ENCODE results near the gene RGL3. TPM values are rescaled to one million over a fixed set of nuclear protein-coding genes. Genes with fewer than 3 reads are reported as not detected.
"Not testable (repeated sequence)": the region's sequence is repeated elsewhere in the genome, so short reads cannot be mapped to it uniquely, and the experiment has no call there.

The RGL3 gene, protein sequence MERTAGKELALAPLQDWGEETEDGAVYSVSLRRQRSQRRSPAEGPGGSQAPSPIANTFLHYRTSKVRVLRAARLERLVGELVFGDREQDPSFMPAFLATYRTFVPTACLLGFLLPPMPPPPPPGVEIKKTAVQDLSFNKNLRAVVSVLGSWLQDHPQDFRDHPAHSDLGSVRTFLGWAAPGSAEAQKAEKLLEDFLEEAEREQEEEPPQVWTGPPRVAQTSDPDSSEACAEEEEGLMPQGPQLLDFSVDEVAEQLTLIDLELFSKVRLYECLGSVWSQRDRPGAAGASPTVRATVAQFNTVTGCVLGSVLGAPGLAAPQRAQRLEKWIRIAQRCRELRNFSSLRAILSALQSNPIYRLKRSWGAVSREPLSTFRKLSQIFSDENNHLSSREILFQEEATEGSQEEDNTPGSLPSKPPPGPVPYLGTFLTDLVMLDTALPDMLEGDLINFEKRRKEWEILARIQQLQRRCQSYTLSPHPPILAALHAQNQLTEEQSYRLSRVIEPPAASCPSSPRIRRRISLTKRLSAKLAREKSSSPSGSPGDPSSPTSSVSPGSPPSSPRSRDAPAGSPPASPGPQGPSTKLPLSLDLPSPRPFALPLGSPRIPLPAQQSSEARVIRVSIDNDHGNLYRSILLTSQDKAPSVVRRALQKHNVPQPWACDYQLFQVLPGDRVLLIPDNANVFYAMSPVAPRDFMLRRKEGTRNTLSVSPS
- total RNA-seq (2014; rRNA removed; shearing (Covaris generic)): 0.54 and 5.9 TPM in 2 replicates
- 0.43 and 1.4 TPM in 2 replicates for polyA plus RNA-seq (2016; fragmentation: Nextera tagmentation; extraction: Ambion mirVana)

- TF ChIP-seq EZH2 (IDR thresholded peaks at IDR 0.05; ENCODE audit: insufficient read depth, poor library complexity, severe bottlenecking): no peak
- no peak for TF ChIP-seq EZH2phosphoT487 (IDR thresholded peaks at IDR 0.05; ENCODE audit: insufficient read depth, low read depth)
- Histone ChIP-seq H3K4me3 (peak within 1 kb of the TSS; percentile 45), H3K9me2 (ENCODE audit: insufficient read depth) (no peaks in the 10 kb centered on the region), H3K9ac (0 out of 2 replicates have a peak within 1 kb of the TSS, but pooled peaks have one; percentile 5), H3K36me3 (ENCODE audit: low read depth) (no peaks in the 10 kb centered on the region), H3K27me3 (replicated peaks; ENCODE audit: insufficient read depth) (no peaks in the 10 kb centered on the region; the same call in 1 of the 2 replicates), H2AFZ (peak within 1 kb of the TSS; percentile 57), H3K4me2 (ENCODE audit: unreplicated experiment) (peak within 1 kb of the TSS; percentile 16), H3K9me3 (ENCODE audit: low read depth) (no peaks in the 10 kb centered on the region), H4K20me1 (ENCODE audit: insufficient read depth) (no peaks in the 10 kb centered on the region), H3K79me2 (ENCODE audit: insufficient read depth) (no peaks in the 10 kb centered on the region), H3K27ac (no peak within 1 kb of the TSS), H3K4me1 (ENCODE audit: insufficient read depth) (no peaks in the 10 kb centered on the region), H3F3A (ENCODE audit: insufficient read depth) (no peaks in the 10 kb centered on the region)
- DNase-seq: peak; percentile 47
- WGBS, 2 experiments (ENCODE audit: low coverage in 1 of 2, low lambda C conversion rate in 2 of 2, missing lambda C conversion rate in 2 of 2): 5% methylated on average over 43 to 60 of the region's 72 CpGs
- in situ Hi-C loops (cut with MboI): no loop called here
Measured at GRCh38 chr19:11418549-11419506, at the start of gene RGL3. Gene RGL3, minus strand, starts transcription at chr19:11419314. Its CDS starts 36 bp downstream, at chr19:11419278.

DNA sequence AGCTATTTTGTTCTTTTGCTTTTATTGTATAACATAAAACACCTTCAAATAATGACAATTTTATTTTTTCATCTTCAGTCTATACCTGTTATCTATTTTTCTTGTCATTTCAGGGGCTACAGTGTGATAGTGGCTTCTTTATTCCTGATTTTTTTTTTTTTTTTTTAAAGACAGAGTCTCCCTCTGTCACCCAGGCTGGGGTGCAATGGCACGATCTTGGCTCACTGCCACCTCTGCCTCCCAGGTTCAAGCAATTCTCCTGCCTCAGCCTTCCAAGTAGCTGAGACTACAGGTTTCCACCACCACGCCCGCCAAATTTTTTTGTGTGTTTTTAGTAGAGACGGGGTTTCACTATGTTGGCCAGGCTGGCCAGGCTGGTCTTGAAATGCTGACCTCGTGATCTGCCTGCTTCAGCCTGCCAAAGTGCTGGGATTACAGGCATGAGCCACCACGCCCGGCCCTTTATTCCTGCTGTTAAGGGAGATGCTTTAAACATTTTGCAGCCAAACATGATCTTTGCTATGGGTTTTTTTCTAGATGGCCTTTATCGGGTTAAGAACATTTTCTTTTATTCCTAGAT is 49.2 kb upstream of the RGL3 start:
- H3F3A ChIP-seq (ENCODE audit: insufficient read depth); H2AFZ ChIP-seq; H3K79me2 ChIP-seq (ENCODE audit: insufficient read depth); H3K9me3 ChIP-seq (ENCODE audit: low read depth); H3K36me3 ChIP-seq (ENCODE audit: low read depth); H3K4me1 ChIP-seq (ENCODE audit: insufficient read depth); H3K27me3 ChIP-seq (replicated peaks; ENCODE audit: insufficient read depth); H4K20me1 ChIP-seq (ENCODE audit: insufficient read depth); H3K27ac ChIP-seq; H3K9ac ChIP-seq; H3K4me2 ChIP-seq (ENCODE audit: unreplicated experiment); H3K9me2 ChIP-seq (ENCODE audit: insufficient read depth); H3K4me3 ChIP-seq: not testable (repeated sequence)
- in situ Hi-C loops (cut with MboI): loop anchor here (25.0 kb wide), 1 partner anchor 181 kb away; the partner anchor contains the start of gene TSPAN16
- whole genome bisulfite sequencing, 2 experiments (ENCODE audit: low coverage in 1 of 2, low lambda C conversion rate in 2 of 2, missing lambda C conversion rate in 2 of 2): 27 to 30% methylated on average over 8 of the region's 8 CpGs
- DNase-seq: peak; percentile 29

GRCh38 chr19:11465600-11465999 is 46.5 kb upstream of the RGL3 start:
- Histone ChIP-seq H3F3A (ENCODE audit: insufficient read depth) (no peaks in the 10 kb centered on the region), H3K4me2 (ENCODE audit: unreplicated experiment) (no peak overlapping the region), H3K4me3 (no peak overlapping the region), H3K4me1 (ENCODE audit: insufficient read depth) (no peaks in the 10 kb centered on the region), H3K9ac (no peak overlapping the region), H3K9me3 (ENCODE audit: low read depth) (no peaks in the 10 kb centered on the region), H3K27ac (no peak overlapping the region), H3K79me2 (ENCODE audit: insufficient read depth) (no peaks in the 10 kb centered on the region), H3K27me3 (replicated peaks; ENCODE audit: insufficient read depth) (no peaks in the 10 kb centered on the region), H2AFZ (no peak overlapping the region), H3K36me3 (ENCODE audit: low read depth) (no peaks in the 10 kb centered on the region), H4K20me1 (ENCODE audit: insufficient read depth) (no peaks in the 10 kb centered on the region), H3K9me2 (ENCODE audit: insufficient read depth) (no peaks in the 10 kb centered on the region)
- TF ChIP-seq EZH2phosphoT487 (IDR thresholded peaks at IDR 0.05; ENCODE audit: insufficient read depth, low read depth) (no peak), EZH2 (IDR thresholded peaks at IDR 0.05; ENCODE audit: insufficient read depth, poor library complexity, severe bottlenecking) (no peak)
- DNase-seq: no peak
- WGBS, 2 experiments (ENCODE audit: low coverage in 1 of 2, low lambda C conversion rate in 2 of 2, missing lambda C conversion rate in 2 of 2): 23 to 37% methylated on average over 5 to 8 of the region's 8 CpGs
- in situ Hi-C loops (cut with MboI): loop anchor here (25.0 kb wide), 1 partner anchor 178 kb away; the partner anchor contains the start of gene TSPAN16
